Activated CD8-positive, alpha-beta T cell treated with anti-CD3 and anti-CD28 coated beads, Interleukin-2, amount 10 ng/mL, durations not matched to agents 7 days and 5 days (primary cell): ENCODE measurements around the gene SNX9. TPM values are rescaled to one million over a fixed set of nuclear protein-coding genes. Genes with fewer than 3 reads are reported as not detected.

Experiments
- ATAC-seq: fragments of 150-1000 bp; cut with Tn5 transposase; one replicate; pipeline ENCODE4 v1.10.0; 2021; ENCODE audit warnings: moderate library complexity
- CTCF ChIA-PET: fragments of 350-600 bp; sonication (Branson Sonifier 250); formaldehyde crosslinking; loops from one replicate; lab custom pipeline; 2021; ENCODE audit warnings: antibody characterized with exemption; lab: Charles Lee
- POLR2A ChIA-PET: fragments of 350-600 bp; sonication (Branson Sonifier 250); formaldehyde crosslinking; loops from one replicate; lab custom pipeline; 2021; ENCODE audit warnings: antibody characterized with exemption; lab: Charles Lee
- DNase-seq: peaks from one replicate; pipeline ENCODE4 v3.0.0-alpha.2; 2020
- H3K27ac Mint-ChIP-seq: one replicate; pipeline ENCODE4 v1.8.0; 2021; ENCODE audit warnings: mild to moderate bottlenecking, mixed read lengths
- H3K27me3 Mint-ChIP-seq: one replicate; pipeline ENCODE4 v1.8.0; 2021; ENCODE audit warnings: low read depth, mixed read lengths
- H3K36me3 Mint-ChIP-seq: one replicate; pipeline ENCODE4 v1.8.0; 2021; ENCODE audit warnings: low read depth, mixed read lengths
- H3K4me1 Mint-ChIP-seq: one replicate; pipeline ENCODE4 v1.8.0; 2021; ENCODE audit warnings: low read depth, mixed read lengths
- H3K4me3 Mint-ChIP-seq: one replicate; pipeline ENCODE4 v1.8.0; 2021; ENCODE audit warnings: mild to moderate bottlenecking, mixed read lengths
- H3K9me3 Mint-ChIP-seq: one replicate; pipeline ENCODE4 v1.8.0; 2022; ENCODE audit warnings: mixed read lengths; ENCODE audit not compliant: insufficient read depth
- total RNA-seq, 2 experiments: library from RNA; stranded (reverse); gene quantifications; one replicate each; pipeline ENCODE4 v1.2.3, GENCODE V29; 2021

The SNX9 gene
- total RNA-seq, 2 experiments from 2014 or later, result 9.1 to 9.2 TPM

- Mint-ChIP-seq H3K27ac (no peak overlapping the region), H3K36me3 (peaks cover 26% of the 10 kb centered on the region), H3K9me3 (no peaks in the 10 kb centered on the region), H3K4me3 (no peak overlapping the region), H3K27me3 (no peaks in the 10 kb centered on the region), H3K4me1 (peaks cover 46% of the 10 kb centered on the region)
- DNase-seq (no peak), ATAC-seq (no peak)
- ChIA-PET CTCF (interaction anchor here (1.1 to 1.5 kb wide), 4 partner anchors 10 to 123 kb away, joined by 3 to 9 read pairs (median 4); no protein-coding TSS in a partner anchor), POLR2A (no interaction called here)
Observed at GRCh38 chr6:157879873-157880254, 56.8 kb downstream of the SNX9 start.

GRCh38 chr6:157880534-157880933, 57.5 kb downstream of the SNX9 start:
- Mint-ChIP-seq H3K27ac (no peak overlapping the region), H3K4me3 (no peak overlapping the region), H3K4me1 (peaks cover 51% of the 10 kb centered on the region), H3K36me3 (peaks cover 21% of the 10 kb centered on the region), H3K9me3 (no peaks in the 10 kb centered on the region), H3K27me3 (no peaks in the 10 kb centered on the region)
- ChIA-PET CTCF (interaction anchor here (1.1 to 1.4 kb wide), 3 partner anchors 9 to 124 kb away, joined by 3 to 9 read pairs (median 4); no protein-coding TSS in a partner anchor), POLR2A (no interaction called here)
- ATAC-seq (no peak), DNase-seq (no peak)

GRCh38 chr6:157881342-157881741, 58.3 kb downstream of the SNX9 start:
- peaks cover 57% of the 10 kb centered on the region for H3K4me1 Mint-ChIP-seq
- ATAC-seq (no peak), DNase-seq (no peak)
- no peaks in the 10 kb centered on the region for H3K9me3 Mint-ChIP-seq
- H3K27ac Mint-ChIP-seq, result no peak overlapping the region
- H3K27me3 Mint-ChIP-seq, result no peaks in the 10 kb centered on the region
- ChIA-PET CTCF (interaction anchor here (0.9 to 1.3 kb wide), 5 partner anchors 7 to 126 kb away, joined by 3 to 4 read pairs (median 3); no protein-coding TSS in a partner anchor), POLR2A (no interaction called here)
- peaks cover 24% of the 10 kb centered on the region for H3K36me3 Mint-ChIP-seq
- H3K4me3 Mint-ChIP-seq, result no peak overlapping the region

- no peak overlapping the region for H3K4me3 Mint-ChIP-seq
- peaks cover 39% of the 10 kb centered on the region for H3K4me1 Mint-ChIP-seq
- ATAC-seq (peak; percentile 31), DNase-seq (no peak)
- H3K36me3 Mint-ChIP-seq, result peaks cover 32% of the 10 kb centered on the region
- H3K27ac Mint-ChIP-seq, result no peak overlapping the region
- ChIA-PET POLR2A (no interaction called here), CTCF (interaction anchor here (1.5 to 3.6 kb wide), 7 partner anchors 11 to 142 kb away, joined by 5 to 25 read pairs (median 8); no protein-coding TSS in a partner anchor)
- H3K27me3 Mint-ChIP-seq, result no peaks in the 10 kb centered on the region
- H3K9me3 Mint-ChIP-seq, result no peaks in the 10 kb centered on the region
Observed at GRCh38 chr6:157884756-157885155, 61.7 kb downstream of the SNX9 start.

GRCh38 chr6:157885211-157885788, 62.3 kb downstream of the SNX9 start:
- no peaks in the 10 kb centered on the region for H3K27me3 Mint-ChIP-seq
- CTCF ChIA-PET, result interaction anchor here (1.5 to 3.6 kb wide), 7 partner anchors 12 to 141 kb away, joined by 3 to 25 read pairs (median 8); no protein-coding TSS in a partner anchor
- DNase-seq, result peak; percentile 76
- peaks cover 32% of the 10 kb centered on the region for H3K36me3 Mint-ChIP-seq
- POLR2A ChIA-PET, result no interaction called here
- peak overlapping the region; percentile 58 for H3K27ac Mint-ChIP-seq
- H3K4me3 Mint-ChIP-seq, result no peak overlapping the region
- ATAC-seq, result peak; percentile 86
- no peaks in the 10 kb centered on the region for H3K9me3 Mint-ChIP-seq
- H3K4me1 Mint-ChIP-seq, result peaks cover 33% of the 10 kb centered on the region

GRCh38 chr6:157885876-157886275, 62.8 kb downstream of the SNX9 start:
- Mint-ChIP-seq H3K9me3 (no peaks in the 10 kb centered on the region), H3K4me3 (no peak overlapping the region), H3K36me3 (peaks cover 32% of the 10 kb centered on the region)

GRCh38 chr6:157887892-157888291, 64.8 kb downstream of the SNX9 start:
- no peak for ATAC-seq
- peaks cover 35% of the 10 kb centered on the region for H3K4me1 Mint-ChIP-seq
- H3K9me3 Mint-ChIP-seq, result no peaks in the 10 kb centered on the region
- ChIA-PET CTCF (interaction anchor here (1.8 kb wide), 1 partner anchor 15 kb away, joined by 10 read pairs; no protein-coding TSS in a partner anchor), POLR2A (no interaction called here)
- no peak overlapping the region for H3K4me3 Mint-ChIP-seq
- H3K36me3 Mint-ChIP-seq, result peaks cover 21% of the 10 kb centered on the region
- H3K27me3 Mint-ChIP-seq, result no peaks in the 10 kb centered on the region
- no peak overlapping the region for H3K27ac Mint-ChIP-seq
- no peak for DNase-seq

More at GRCh38 chr6:157885876-157886275, 62.8 kb downstream of the SNX9 start:
- Mint-ChIP-seq H3K27me3 (no peaks in the 10 kb centered on the region), H3K27ac (peak overlapping the region; percentile 58), H3K4me1 (peaks cover 29% of the 10 kb centered on the region)
- ChIA-PET POLR2A (no interaction called here), CTCF (interaction anchor here (0.6 to 3.6 kb wide), 8 partner anchors 12 to 341 kb away, joined by 3 to 25 read pairs (median 7); no protein-coding TSS in a partner anchor)
- ATAC-seq (no peak), DNase-seq (no peak)

GRCh38 chr6:157891544-157892362, 68.7 kb downstream of the SNX9 start:
- H3K4me3 Mint-ChIP-seq, result peak overlapping the region; percentile 30
- peaks cover 24% of the 10 kb centered on the region for H3K4me1 Mint-ChIP-seq
- no peaks in the 10 kb centered on the region for H3K9me3 Mint-ChIP-seq
- ChIA-PET CTCF (interaction anchor here (1.3 to 3.9 kb wide), 5 partner anchors 11 to 194 kb away, joined by 3 to 15 read pairs (median 13); no protein-coding TSS in a partner anchor), POLR2A (no interaction called here)
- no peaks in the 10 kb centered on the region for H3K27me3 Mint-ChIP-seq
- DNase-seq, result no peak
- H3K27ac Mint-ChIP-seq, result peak overlapping the region; percentile 36
- peak; percentile 29 for ATAC-seq
- peaks cover 15% of the 10 kb centered on the region for H3K36me3 Mint-ChIP-seq

GRCh38 chr6:157892363-157892877, 69.4 kb downstream of the SNX9 start:
- ATAC-seq, result peak; percentile 44
- Mint-ChIP-seq H3K27ac (peak overlapping the region; percentile 36), H3K4me3 (peak overlapping the region; percentile 30), H3K4me1 (peaks cover 26% of the 10 kb centered on the region), H3K36me3 (peaks cover 10% of the 10 kb centered on the region), H3K9me3 (no peaks in the 10 kb centered on the region), H3K27me3 (no peaks in the 10 kb centered on the region)
- POLR2A ChIA-PET, result no interaction called here
- DNase-seq, result no peak
- CTCF ChIA-PET, result interaction anchor here (1.3 to 3.9 kb wide), 7 partner anchors 10 to 194 kb away, joined by 3 to 15 read pairs (median 9); no protein-coding TSS in a partner anchor

- peaks cover 32% of the 10 kb centered on the region for H3K4me1 Mint-ChIP-seq
- peak; percentile 47 for ATAC-seq
Observed at GRCh38 chr6:157893238-157893637, 70.2 kb downstream of the SNX9 start.

GRCh38 chr6:157895585-157895984, 72.5 kb downstream of the SNX9 start:
- Mint-ChIP-seq H3K4me1 (peaks cover 40% of the 10 kb centered on the region), H3K36me3 (peaks cover 3% of the 10 kb centered on the region), H3K27ac (no peak overlapping the region), H3K9me3 (no peaks in the 10 kb centered on the region), H3K27me3 (no peaks in the 10 kb centered on the region), H3K4me3 (no peak overlapping the region)
- ATAC-seq (no peak), DNase-seq (no peak)
- ChIA-PET CTCF (no interaction called here), POLR2A (no interaction called here)

More at GRCh38 chr6:157893238-157893637, 70.2 kb downstream of the SNX9 start:
- H3K9me3 Mint-ChIP-seq, result no peaks in the 10 kb centered on the region
- H3K36me3 Mint-ChIP-seq, result peaks cover 6% of the 10 kb centered on the region
- ChIA-PET CTCF (interaction anchor here (1.0 to 3.9 kb wide), 10 partner anchors 9 to 193 kb away, joined by 3 to 15 read pairs (median 4); no protein-coding TSS in a partner anchor), POLR2A (no interaction called here)
- H3K4me3 Mint-ChIP-seq, result no peak overlapping the region
- no peak overlapping the region for H3K27ac Mint-ChIP-seq
- no peaks in the 10 kb centered on the region for H3K27me3 Mint-ChIP-seq
- DNase-seq, result no peak
